GM23338 (cell line): ENCODE results near the gene DNAI1. TPM values are rescaled to one million over a fixed set of nuclear protein-coding genes. Genes with fewer than 3 reads are reported as not detected.

Experiments used
- ATAC-seq: fragments of 200-7000 bp; cut with Tn5 transposase; 3 replicates; pipeline ENCODE4 v1.9.1; 2020
- DNase-seq: peaks from one replicate; pipeline ENCODE4 v3.0.0-alpha.2; 2015; ENCODE audit warnings: low spot score
- H2AFZ ChIP-seq: fragments of 200-600 bp; sonication (generic); 2 replicates; pipeline ENCODE4 v1.8.0; 2016; ENCODE audit warnings: antibody characterized with exemption, mild to moderate bottlenecking, moderate library complexity
- H3F3A ChIP-seq: fragments of 200-600 bp; sonication (generic); replicated peaks from 2 replicates; pipeline ENCODE4 v1.8.0; 2017; ENCODE audit warnings: antibody characterized with exemption, mixed run types, low read depth
- H3K27ac ChIP-seq: fragments of 200-600 bp; sonication (generic); 2 replicates; pipeline ENCODE4 v1.6.1; 2016; ENCODE audit warnings: low read depth
- H3K27me3 ChIP-seq: fragments of 200-600 bp; sonication (generic); 2 replicates; pipeline ENCODE4 v1.8.0; 2016; ENCODE audit warnings: mild to moderate bottlenecking, mixed run types, moderate library complexity; ENCODE audit not compliant: insufficient read depth
- H3K36me3 ChIP-seq: fragments of 200-600 bp; sonication (generic); 2 replicates; pipeline ENCODE4 v1.8.0; 2016; ENCODE audit warnings: mild to moderate bottlenecking; ENCODE audit not compliant: insufficient read depth
- H3K4me1 ChIP-seq: fragments of 200-600 bp; sonication (generic); 2 replicates; pipeline ENCODE4 v1.8.0; 2016; ENCODE audit warnings: mild to moderate bottlenecking, moderate library complexity; ENCODE audit not compliant: insufficient read depth
- H3K4me2 ChIP-seq: fragments of 200-600 bp; sonication (generic); 2 replicates; pipeline ENCODE4 v1.7.1; 2017; ENCODE audit warnings: mixed run types
- H3K4me3 ChIP-seq: fragments of 200-600 bp; sonication (generic); 2 replicates; pipeline ENCODE4 v1.6.1; 2016; ENCODE audit warnings: mixed run types
- H3K79me2 ChIP-seq: fragments of 200-600 bp; sonication (generic); replicated peaks from 2 replicates; pipeline ENCODE4 v1.8.0; 2017; ENCODE audit warnings: mild to moderate bottlenecking; ENCODE audit not compliant: insufficient read depth
- H3K9me2 ChIP-seq: fragments of 200-600 bp; sonication (generic); 2 replicates; pipeline ENCODE4 v1.8.0; 2017; ENCODE audit not compliant: insufficient read depth
- H4K20me1 ChIP-seq: fragments of 200-600 bp; sonication (generic); replicated peaks from 2 replicates; pipeline ENCODE4 v1.8.0; 2017; ENCODE audit warnings: mild to moderate bottlenecking; ENCODE audit not compliant: insufficient read depth
- H3K27ac Mint-ChIP-seq: 2 replicates; pipeline ENCODE4 v1.8.0; 2020; ENCODE audit warnings: inconsistent platforms, mild to moderate bottlenecking, moderate library complexity, mixed read lengths
- H3K27me3 Mint-ChIP-seq: 3 replicates; pipeline ENCODE4 v1.8.0; 2022; ENCODE audit warnings: low read depth, mild to moderate bottlenecking, moderate library complexity, mixed read lengths, inconsistent platforms; ENCODE audit not compliant: insufficient read depth, poor library complexity
- H3K36me3 Mint-ChIP-seq: 3 replicates; pipeline ENCODE4 v1.8.0; 2021; ENCODE audit warnings: low read depth, mild to moderate bottlenecking, inconsistent platforms, moderate library complexity, mixed read lengths
- H3K4me1 Mint-ChIP-seq: 3 replicates; pipeline ENCODE4 v1.8.0; 2020; ENCODE audit warnings: mild to moderate bottlenecking, inconsistent platforms, mixed read lengths
- H3K4me3 Mint-ChIP-seq: 3 replicates; pipeline ENCODE4 v1.8.0; 2021; ENCODE audit warnings: moderate library complexity, mild to moderate bottlenecking, inconsistent platforms, mixed read lengths
- H3K9me3 Mint-ChIP-seq: 3 replicates; pipeline ENCODE4 v1.8.0; 2020; ENCODE audit warnings: moderate library complexity, mild to moderate bottlenecking, inconsistent platforms, mixed read lengths
- CTCF ChIP-seq, 2 experiments: fragments of 200-600 bp in 1 of 2; sonication (generic) in 1 of 2; conservative IDR thresholded peaks; 2 replicates each; pipeline versions ENCODE4 v1.5.1 to v1.6.1; 2016 to 2017; ENCODE audit warnings: antibody characterized with exemption in 2 of 2, low read depth in 2 of 2, mild to moderate bottlenecking in 2 of 2, moderate library complexity in 1 of 2
- EZH2 ChIP-seq: fragments of 200-600 bp; sonication (generic); IDR thresholded peaks from one replicate; pipeline ENCODE4 v1.8.0; 2017; ENCODE audit warnings: antibody characterized with exemption, mild to moderate bottlenecking, low read depth; ENCODE audit not compliant: unreplicated experiment
- POLR2AphosphoS5 ChIP-seq: IDR thresholded peaks from 2 replicates; pipeline ENCODE4 v1.6.1; 2016; ENCODE audit warnings: antibody characterized with exemption, low read depth
- STAT1 ChIP-seq: IDR thresholded peaks from one replicate; pipeline ENCODE4 v1.6.1; 2016; ENCODE audit warnings: antibody characterized with exemption; ENCODE audit not compliant: unreplicated experiment
- ZNF114 ChIP-seq: fragments of 250-450 bp; sonication (Bioruptor Pico); IDR thresholded peaks from 2 replicates; pipeline ENCODE4 v1.5.0; 2020; ENCODE audit warnings: mild to moderate bottlenecking, moderate library complexity
- polyA plus RNA-seq: library from polyadenylated mRNA; unstranded; fragments of >200 nt; fragmentation: Nextera tagmentation; extraction: Ambion mirVana; gene quantifications from 2 replicates; pipeline ENCODE4 v1.2.1, GENCODE V29; 2016
- total RNA-seq: library from RNA; depleted of rRNA; stranded (reverse); fragments of >200 nt; shearing (Covaris generic); gene quantifications from 2 replicates; pipeline ENCODE4 v1.2.3, GENCODE V29; 2014
- TF ChIP-seq, protein P1 (sequence below): IDR thresholded peaks from 2 replicates; pipeline ENCODE4 v1.6.1; 2016; ENCODE audit warnings: antibody characterized with exemption
- TF ChIP-seq, protein P2 (sequence below): IDR thresholded peaks from one replicate; pipeline ENCODE4 v1.6.1; 2018; ENCODE audit warnings: antibody characterized with exemption; ENCODE audit not compliant: unreplicated experiment

The DNAI1 gene
- total and polyA plus RNA-seq, 2 experiments from 2014 or later = 1.0 to 1.1 TPM

DNA sequence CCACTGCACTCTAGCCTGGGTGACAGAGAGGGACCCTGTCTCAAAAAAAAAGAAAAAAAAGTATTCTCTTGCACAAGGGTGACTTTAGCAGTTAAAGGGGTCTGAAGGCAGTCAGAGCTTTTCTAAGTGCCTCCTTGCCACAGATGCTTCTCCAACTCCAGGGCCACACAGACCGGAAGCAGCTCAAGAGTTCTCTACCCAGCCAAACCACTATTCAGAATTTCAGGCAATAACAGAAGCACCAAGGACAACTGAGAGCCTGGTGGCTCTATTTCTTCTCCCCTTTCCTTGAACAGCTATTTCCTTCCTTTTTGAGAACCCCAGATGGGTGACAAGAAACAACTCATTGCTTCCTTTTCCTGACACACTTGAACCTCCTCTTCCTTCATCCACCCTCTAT is 2.5 kb upstream of the DNAI1 start:
- Histone ChIP-seq H3K27me3 (peaks cover 21% of the 10 kb centered on the region), H3K4me1 (peaks cover 11% of the 10 kb centered on the region), H2AFZ (no peak overlapping the region), H3F3A (0 out of 2 replicates have a peak, but pooled peaks cover 5% of the 10 kb centered on the region), H3K79me2 (peaks cover 14% of the 10 kb centered on the region; the same call in 1 of the 2 replicates), H3K4me3 (peak overlapping the region; percentile 88; the same call in 1 of the 2 replicates), H4K20me1 (peaks cover 2% of the 10 kb centered on the region; the same call in 1 of the 2 replicates), H3K4me2 (no peak overlapping the region; the same call in 1 of the 2 replicates), H3K36me3 (no peaks in the 10 kb centered on the region), H3K27ac (no peak overlapping the region), H3K9me2 (no peaks in the 10 kb centered on the region; the same call in 1 of the 2 replicates)
- DNase-seq (no peak), ATAC-seq (no peak)
- Mint-ChIP-seq H3K36me3 (no peaks in the 10 kb centered on the region), H3K4me1 (peaks cover 35% of the 10 kb centered on the region), H3K27me3 (peaks cover 28% of the 10 kb centered on the region), H3K27ac (no peak overlapping the region), H3K4me3 (peak overlapping the region; percentile 22; the same call in 1 of the 3 replicates), H3K9me3 (no peaks in the 10 kb centered on the region)
- TF ChIP-seq, protein P1, sequence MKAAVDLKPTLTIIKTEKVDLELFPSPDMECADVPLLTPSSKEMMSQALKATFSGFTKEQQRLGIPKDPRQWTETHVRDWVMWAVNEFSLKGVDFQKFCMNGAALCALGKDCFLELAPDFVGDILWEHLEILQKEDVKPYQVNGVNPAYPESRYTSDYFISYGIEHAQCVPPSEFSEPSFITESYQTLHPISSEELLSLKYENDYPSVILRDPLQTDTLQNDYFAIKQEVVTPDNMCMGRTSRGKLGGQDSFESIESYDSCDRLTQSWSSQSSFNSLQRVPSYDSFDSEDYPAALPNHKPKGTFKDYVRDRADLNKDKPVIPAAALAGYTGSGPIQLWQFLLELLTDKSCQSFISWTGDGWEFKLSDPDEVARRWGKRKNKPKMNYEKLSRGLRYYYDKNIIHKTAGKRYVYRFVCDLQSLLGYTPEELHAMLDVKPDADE = no peak
- TF ChIP-seq CTCF (conservative IDR thresholded peaks at IDR 0.05; ENCODE audit: low read depth in 2 of 2) (no peak), EZH2 (no peak), STAT1 (no peak)

DNA sequence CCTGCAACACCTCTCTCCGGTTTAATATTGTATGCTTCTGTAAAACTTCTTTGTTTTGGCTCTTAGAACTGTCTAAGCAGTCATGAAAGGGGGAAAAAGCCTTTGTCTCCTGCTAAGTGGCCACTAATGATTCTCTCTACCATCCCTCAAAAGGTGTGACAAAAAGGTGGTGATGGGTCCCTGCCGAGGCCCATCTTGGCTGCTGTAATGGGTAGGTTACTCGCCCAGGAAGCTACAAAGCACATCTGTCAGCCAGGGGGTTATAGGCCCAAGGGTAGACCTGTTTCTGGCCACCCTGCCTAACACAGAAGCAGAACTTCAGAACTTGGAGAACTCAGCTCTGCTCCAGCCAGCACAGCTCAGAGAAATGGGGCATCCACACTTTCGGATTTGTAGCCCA is 1.9 kb upstream of the DNAI1 start:
- H3F3A ChIP-seq = 0 out of 2 replicates have a peak, but pooled peaks cover 5% of the 10 kb centered on the region
- ATAC-seq = no peak
- no peak overlapping the region for H3K27ac ChIP-seq
- H3K9me2 ChIP-seq = no peaks in the 10 kb centered on the region; the same call in 1 of the 2 replicates
- no peak for DNase-seq
- H3K4me2 ChIP-seq = peak overlapping the region; percentile 96
- no peaks in the 10 kb centered on the region for H3K9me3 Mint-ChIP-seq
- H3K4me3 Mint-ChIP-seq = peak overlapping the region; percentile 92
- H3K4me1 ChIP-seq = peaks cover 7% of the 10 kb centered on the region
- no peak overlapping the region for H3K27ac Mint-ChIP-seq
- peak overlapping the region; percentile 88 for H3K4me3 ChIP-seq
- peaks cover 21% of the 10 kb centered on the region for H3K27me3 ChIP-seq
- peaks cover 28% of the 10 kb centered on the region for H3K27me3 Mint-ChIP-seq
- no peaks in the 10 kb centered on the region for H3K36me3 ChIP-seq
- H3K79me2 ChIP-seq = peaks cover 14% of the 10 kb centered on the region; the same call in 1 of the 2 replicates
- peaks cover 2% of the 10 kb centered on the region; the same call in 1 of the 2 replicates for H4K20me1 ChIP-seq
- H3K36me3 Mint-ChIP-seq = no peaks in the 10 kb centered on the region
- H2AFZ ChIP-seq = peak overlapping the region; percentile 94
- H3K4me1 Mint-ChIP-seq = peaks cover 29% of the 10 kb centered on the region
- no peak for TF ChIP-seq ZNF114 (CRISPR knock-in tag)
- no peak for TF ChIP-seq POLR2AphosphoS5
- TF ChIP-seq, protein P1 = no peak
- TF ChIP-seq, protein P2, sequence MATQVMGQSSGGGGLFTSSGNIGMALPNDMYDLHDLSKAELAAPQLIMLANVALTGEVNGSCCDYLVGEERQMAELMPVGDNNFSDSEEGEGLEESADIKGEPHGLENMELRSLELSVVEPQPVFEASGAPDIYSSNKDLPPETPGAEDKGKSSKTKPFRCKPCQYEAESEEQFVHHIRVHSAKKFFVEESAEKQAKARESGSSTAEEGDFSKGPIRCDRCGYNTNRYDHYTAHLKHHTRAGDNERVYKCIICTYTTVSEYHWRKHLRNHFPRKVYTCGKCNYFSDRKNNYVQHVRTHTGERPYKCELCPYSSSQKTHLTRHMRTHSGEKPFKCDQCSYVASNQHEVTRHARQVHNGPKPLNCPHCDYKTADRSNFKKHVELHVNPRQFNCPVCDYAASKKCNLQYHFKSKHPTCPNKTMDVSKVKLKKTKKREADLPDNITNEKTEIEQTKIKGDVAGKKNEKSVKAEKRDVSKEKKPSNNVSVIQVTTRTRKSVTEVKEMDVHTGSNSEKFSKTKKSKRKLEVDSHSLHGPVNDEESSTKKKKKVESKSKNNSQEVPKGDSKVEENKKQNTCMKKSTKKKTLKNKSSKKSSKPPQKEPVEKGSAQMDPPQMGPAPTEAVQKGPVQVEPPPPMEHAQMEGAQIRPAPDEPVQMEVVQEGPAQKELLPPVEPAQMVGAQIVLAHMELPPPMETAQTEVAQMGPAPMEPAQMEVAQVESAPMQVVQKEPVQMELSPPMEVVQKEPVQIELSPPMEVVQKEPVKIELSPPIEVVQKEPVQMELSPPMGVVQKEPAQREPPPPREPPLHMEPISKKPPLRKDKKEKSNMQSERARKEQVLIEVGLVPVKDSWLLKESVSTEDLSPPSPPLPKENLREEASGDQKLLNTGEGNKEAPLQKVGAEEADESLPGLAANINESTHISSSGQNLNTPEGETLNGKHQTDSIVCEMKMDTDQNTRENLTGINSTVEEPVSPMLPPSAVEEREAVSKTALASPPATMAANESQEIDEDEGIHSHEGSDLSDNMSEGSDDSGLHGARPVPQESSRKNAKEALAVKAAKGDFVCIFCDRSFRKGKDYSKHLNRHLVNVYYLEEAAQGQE = no peak
- TF ChIP-seq EZH2 = no peak
